ENCODE measurements around the gene NODAL. TPM values are rescaled to one million over a fixed set of nuclear protein-coding genes. Genes with fewer than 3 reads are reported as not detected.

The NODAL gene
- total RNA-seq, 1 experiment from 2014 or later: not detected

- Histone ChIP-seq H3K4me1 (ENCODE audit: insufficient read depth, low read length, poor library complexity, severe bottlenecking) (peaks cover 20% of the 10 kb centered on the region), H3K27ac (ENCODE audit: low read depth, low read length, poor library complexity, severe bottlenecking) (peak within 1 kb of the TSS; percentile 55), H3K27me3 (replicated peaks; ENCODE audit: insufficient read depth, low read depth, low read length, poor library complexity) (no peaks in the 10 kb centered on the region), H3K36me3 (ENCODE audit: insufficient read depth, low read length, poor library complexity, severe bottlenecking) (no peaks in the 10 kb centered on the region), H3K9me3 (ENCODE audit: low read depth, low read length, poor library complexity, severe bottlenecking) (no peaks in the 10 kb centered on the region), H3K4me3 (ENCODE audit: low read depth, low read length, poor library complexity, severe bottlenecking) (peak within 1 kb of the TSS; percentile 81)
- intact Hi-C loops (cut with micrococcal nuclease; ENCODE audit: unreplicated experiment): no loop called here
- peak; percentile 22; the same call in 1 of the 2 replicates for TF ChIP-seq CTCF (conservative IDR thresholded peaks at IDR 0.05; ENCODE audit: low read depth, low read length)
- TF ChIP-seq EZH2 (IDR thresholded peaks at IDR 0.05; ENCODE audit: borderline replicate concordance, low read depth, low read length, poor library complexity, severe bottlenecking): no peak
- CTCF ChIA-PET: interaction anchor here (0.6 kb wide), 1 partner anchor 611 kb away, joined by 6 read pairs; no protein-coding TSS in a partner anchor
- POLR2A ChIA-PET (ENCODE audit: low non-redundant PET): no interaction called here
- DNase-seq (ENCODE audit: low spot score): peak; percentile 87
- no TSS peak for BruUV-seq (replicated peaks)
Observed at GRCh38 chr10:70478191-70479164, 37.0 kb upstream of the NODAL start, which contains the start of gene PALD1. PALD1 (plus strand) TSS chr10:70478767; CDS start chr10:70525952, 47,185 bp downstream.

DNA sequence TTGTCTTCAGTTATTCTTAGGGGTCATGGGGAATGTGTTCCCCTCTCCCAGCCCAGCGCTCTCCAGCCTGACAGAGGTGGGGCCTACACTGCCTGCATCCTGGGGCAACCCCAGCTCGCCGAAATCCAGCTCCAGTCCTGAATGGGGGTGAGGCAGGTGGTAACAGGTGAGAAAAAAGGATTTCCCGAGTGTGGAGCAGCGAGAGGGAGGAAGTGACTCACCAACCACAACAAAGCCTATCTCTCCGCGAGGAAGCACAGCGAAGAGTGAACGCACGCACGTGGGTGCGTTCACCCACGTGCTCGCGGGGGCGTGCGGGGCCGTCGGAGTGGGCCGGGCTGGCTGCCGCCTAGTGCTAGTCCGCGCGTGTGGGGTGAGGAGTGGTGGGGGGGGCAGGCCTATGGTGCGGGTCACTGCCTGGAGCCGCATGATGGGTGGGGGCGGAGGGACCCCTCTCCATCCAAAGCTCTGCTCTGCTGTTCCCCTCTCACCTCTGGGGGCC, 36.2 kb upstream of the NODAL start:
- Histone ChIP-seq H3K27ac (ENCODE audit: low read depth, low read length, poor library complexity, severe bottlenecking) (peak overlapping the region; percentile 55), H3K4me3 (ENCODE audit: low read depth, low read length, poor library complexity, severe bottlenecking) (peak overlapping the region; percentile 81), H3K36me3 (ENCODE audit: insufficient read depth, low read length, poor library complexity, severe bottlenecking) (no peaks in the 10 kb centered on the region), H3K27me3 (replicated peaks; ENCODE audit: insufficient read depth, low read depth, low read length, poor library complexity) (no peaks in the 10 kb centered on the region), H3K9me3 (ENCODE audit: low read depth, low read length, poor library complexity, severe bottlenecking) (no peaks in the 10 kb centered on the region), H3K4me1 (ENCODE audit: insufficient read depth, low read length, poor library complexity, severe bottlenecking) (peaks cover 20% of the 10 kb centered on the region)
- BruUV-seq (replicated peaks): no TSS peak
- no peak for TF ChIP-seq EZH2 (IDR thresholded peaks at IDR 0.05; ENCODE audit: borderline replicate concordance, low read depth, low read length, poor library complexity, severe bottlenecking)
- no peak for TF ChIP-seq CTCF (conservative IDR thresholded peaks at IDR 0.05; ENCODE audit: low read depth, low read length)
- ChIA-PET POLR2A (ENCODE audit: low non-redundant PET) (no interaction called here), CTCF (no interaction called here)
- DNase-seq (ENCODE audit: low spot score): peak; percentile 42
- intact Hi-C loops (cut with micrococcal nuclease; ENCODE audit: unreplicated experiment): no loop called here

DNA sequence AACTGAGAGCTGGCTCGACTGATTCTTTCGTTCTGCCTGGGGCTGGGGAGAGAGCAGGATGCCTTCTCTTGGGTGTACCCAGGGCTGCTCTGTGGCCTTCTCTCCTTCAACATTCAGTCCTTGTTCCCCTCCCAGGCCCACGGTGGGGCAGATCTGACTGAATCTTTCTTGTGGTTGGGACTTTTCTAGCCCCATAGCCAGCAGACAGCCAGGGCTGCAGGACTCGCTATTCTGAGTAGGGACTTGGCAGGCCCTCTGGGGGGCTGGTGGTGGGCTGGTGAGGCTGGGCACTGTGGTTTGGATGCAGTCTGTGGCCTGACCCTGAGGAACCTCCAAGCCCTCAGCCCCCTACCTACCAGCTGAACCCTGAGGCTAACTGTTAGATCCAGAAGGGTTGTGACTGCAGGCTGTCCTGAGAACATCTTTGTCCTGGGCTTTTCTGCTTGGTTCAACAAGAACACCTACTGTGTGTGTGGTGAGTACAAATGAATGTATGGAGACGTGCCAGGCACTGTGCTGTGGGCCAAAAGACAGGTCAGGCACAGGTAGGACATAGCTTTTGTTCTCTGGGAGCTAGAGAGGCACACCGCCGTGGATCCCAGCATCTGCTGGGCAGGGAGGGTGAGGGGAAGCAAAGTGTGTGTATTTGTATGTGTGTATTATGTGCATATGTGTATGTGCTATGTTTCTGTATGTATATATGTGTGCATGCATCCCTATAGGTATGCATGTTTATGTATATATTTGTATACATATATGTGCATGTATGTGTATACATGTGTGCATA, 35.0 kb upstream of the NODAL start:
- ChIA-PET POLR2A (ENCODE audit: low non-redundant PET) (no interaction called here), CTCF (no interaction called here)
- Histone ChIP-seq H3K27me3 (replicated peaks; ENCODE audit: insufficient read depth, low read depth, low read length, poor library complexity) (no peaks in the 10 kb centered on the region), H3K4me1 (ENCODE audit: insufficient read depth, low read length, poor library complexity, severe bottlenecking) (peaks cover 20% of the 10 kb centered on the region), H3K27ac (ENCODE audit: low read depth, low read length, poor library complexity, severe bottlenecking) (no peak overlapping the region), H3K4me3 (ENCODE audit: low read depth, low read length, poor library complexity, severe bottlenecking) (no peak overlapping the region), H3K36me3 (ENCODE audit: insufficient read depth, low read length, poor library complexity, severe bottlenecking) (no peaks in the 10 kb centered on the region), H3K9me3 (ENCODE audit: low read depth, low read length, poor library complexity, severe bottlenecking) (no peaks in the 10 kb centered on the region)
- no TSS peak for BruUV-seq (replicated peaks)
- no peak for TF ChIP-seq EZH2 (IDR thresholded peaks at IDR 0.05; ENCODE audit: borderline replicate concordance, low read depth, low read length, poor library complexity, severe bottlenecking)
- no peak for TF ChIP-seq CTCF (conservative IDR thresholded peaks at IDR 0.05; ENCODE audit: low read depth, low read length)
- no peak for DNase-seq (ENCODE audit: low spot score)
- intact Hi-C loops (cut with micrococcal nuclease; ENCODE audit: unreplicated experiment): no loop called here

Measured in A673 (cell line).